Cardiac fibroblast (primary cell): ENCODE results near the gene SAFB.

Source experiments
- DNase-seq, 2 donors: peaks; one replicate each; pipeline versions ENCODE4 v3.0.0 to v3.0.0-alpha.2; 2010; ENCODE audit warnings: low read depth in 2 of 2
- H3K4me3 ChIP-seq, 2 donors: replicated peaks in 1 of 2; 1 replicate in 1 of 2; 2 replicates in 1 of 2; pipeline ENCODE4 v1.5.1; 2011; ENCODE audit warnings: low read depth in 2 of 2, low read length in 2 of 2, mild to moderate bottlenecking in 2 of 2, moderate library complexity in 1 of 2
- TF ChIP-seq, protein P1 (sequence below): IDR thresholded peaks from one replicate; pipeline ENCODE4 v1.5.1; 2011; ENCODE audit warnings: low read depth, mild to moderate bottlenecking, low read length, inconsistent platforms

SAFB gene

DNA sequence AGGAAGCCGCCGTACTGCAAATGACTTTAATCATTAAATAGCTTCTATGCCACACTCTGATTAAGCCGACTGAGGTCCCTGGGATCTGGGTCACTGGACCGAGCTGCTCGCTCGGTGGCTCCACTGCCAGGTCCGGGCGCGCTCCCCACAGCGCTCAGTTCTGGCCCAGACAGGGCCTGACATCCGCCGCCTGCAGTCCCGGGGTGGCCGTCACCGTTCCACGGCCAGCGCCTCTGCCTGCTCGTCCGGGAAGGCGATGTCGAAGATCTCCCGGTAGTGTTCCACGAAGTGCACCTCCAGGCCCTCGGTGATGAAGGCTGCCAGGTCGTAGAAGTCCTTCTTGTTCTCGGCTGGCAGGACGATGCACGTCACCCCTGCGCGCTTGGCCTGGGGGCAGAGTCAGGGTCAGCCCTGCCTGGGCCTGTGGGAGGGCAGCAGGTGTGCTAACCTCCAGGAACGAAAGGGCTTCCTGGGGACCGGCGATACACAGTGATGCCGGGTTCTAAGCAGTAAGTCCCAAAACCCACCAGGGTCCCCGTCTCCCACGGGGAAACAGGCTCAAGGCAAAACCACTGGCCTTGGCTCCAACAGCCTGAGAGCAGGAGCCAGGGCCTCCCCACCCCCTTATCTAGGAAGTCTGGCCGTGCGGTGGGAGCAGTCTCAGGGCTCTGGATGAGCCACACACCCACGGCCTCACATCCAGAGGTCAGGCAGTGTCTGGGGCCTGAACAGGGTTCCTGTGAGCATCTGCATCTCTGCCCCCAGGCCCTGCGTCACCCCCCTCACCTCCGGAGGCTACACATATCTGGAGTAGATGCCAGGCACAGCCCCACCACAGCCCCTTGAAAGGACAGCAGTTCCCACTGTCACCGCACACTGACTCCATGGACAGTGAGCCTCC, 69.2 kb downstream of the SAFB start:
- H3K4me3 ChIP-seq: peak overlapping the region; percentile 93 to 96
- TF ChIP-seq, protein P1, sequence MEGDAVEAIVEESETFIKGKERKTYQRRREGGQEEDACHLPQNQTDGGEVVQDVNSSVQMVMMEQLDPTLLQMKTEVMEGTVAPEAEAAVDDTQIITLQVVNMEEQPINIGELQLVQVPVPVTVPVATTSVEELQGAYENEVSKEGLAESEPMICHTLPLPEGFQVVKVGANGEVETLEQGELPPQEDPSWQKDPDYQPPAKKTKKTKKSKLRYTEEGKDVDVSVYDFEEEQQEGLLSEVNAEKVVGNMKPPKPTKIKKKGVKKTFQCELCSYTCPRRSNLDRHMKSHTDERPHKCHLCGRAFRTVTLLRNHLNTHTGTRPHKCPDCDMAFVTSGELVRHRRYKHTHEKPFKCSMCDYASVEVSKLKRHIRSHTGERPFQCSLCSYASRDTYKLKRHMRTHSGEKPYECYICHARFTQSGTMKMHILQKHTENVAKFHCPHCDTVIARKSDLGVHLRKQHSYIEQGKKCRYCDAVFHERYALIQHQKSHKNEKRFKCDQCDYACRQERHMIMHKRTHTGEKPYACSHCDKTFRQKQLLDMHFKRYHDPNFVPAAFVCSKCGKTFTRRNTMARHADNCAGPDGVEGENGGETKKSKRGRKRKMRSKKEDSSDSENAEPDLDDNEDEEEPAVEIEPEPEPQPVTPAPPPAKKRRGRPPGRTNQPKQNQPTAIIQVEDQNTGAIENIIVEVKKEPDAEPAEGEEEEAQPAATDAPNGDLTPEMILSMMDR: no peak
- DNase-seq: no peak

DNA sequence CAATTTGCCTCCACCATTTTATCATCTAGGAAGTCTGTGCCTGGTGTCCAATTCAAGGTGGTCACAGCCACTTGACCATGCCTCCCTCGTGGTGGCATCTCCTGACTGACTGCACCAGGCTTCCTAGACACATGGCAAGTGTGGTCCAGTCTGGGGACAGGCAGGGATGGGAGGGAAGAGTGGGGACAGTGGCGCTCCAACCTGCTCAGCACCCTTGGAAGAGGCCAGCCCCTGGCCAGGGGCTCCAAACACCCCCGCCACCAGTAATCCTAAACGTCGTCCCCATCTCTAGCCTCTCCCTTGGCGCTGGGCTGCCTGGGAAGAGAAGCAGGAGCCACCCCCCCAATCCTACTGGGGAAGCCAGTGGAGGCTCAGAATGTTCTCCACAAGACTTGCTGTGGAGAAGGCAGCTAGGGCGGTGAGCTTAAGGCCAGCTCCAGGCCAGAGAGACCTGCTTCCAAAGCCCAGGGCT, 69.9 kb downstream of the SAFB start:
- TF ChIP-seq, protein P1: no peak
- H3K4me3 ChIP-seq: no peak overlapping the region
- DNase-seq: no peak

DNA sequence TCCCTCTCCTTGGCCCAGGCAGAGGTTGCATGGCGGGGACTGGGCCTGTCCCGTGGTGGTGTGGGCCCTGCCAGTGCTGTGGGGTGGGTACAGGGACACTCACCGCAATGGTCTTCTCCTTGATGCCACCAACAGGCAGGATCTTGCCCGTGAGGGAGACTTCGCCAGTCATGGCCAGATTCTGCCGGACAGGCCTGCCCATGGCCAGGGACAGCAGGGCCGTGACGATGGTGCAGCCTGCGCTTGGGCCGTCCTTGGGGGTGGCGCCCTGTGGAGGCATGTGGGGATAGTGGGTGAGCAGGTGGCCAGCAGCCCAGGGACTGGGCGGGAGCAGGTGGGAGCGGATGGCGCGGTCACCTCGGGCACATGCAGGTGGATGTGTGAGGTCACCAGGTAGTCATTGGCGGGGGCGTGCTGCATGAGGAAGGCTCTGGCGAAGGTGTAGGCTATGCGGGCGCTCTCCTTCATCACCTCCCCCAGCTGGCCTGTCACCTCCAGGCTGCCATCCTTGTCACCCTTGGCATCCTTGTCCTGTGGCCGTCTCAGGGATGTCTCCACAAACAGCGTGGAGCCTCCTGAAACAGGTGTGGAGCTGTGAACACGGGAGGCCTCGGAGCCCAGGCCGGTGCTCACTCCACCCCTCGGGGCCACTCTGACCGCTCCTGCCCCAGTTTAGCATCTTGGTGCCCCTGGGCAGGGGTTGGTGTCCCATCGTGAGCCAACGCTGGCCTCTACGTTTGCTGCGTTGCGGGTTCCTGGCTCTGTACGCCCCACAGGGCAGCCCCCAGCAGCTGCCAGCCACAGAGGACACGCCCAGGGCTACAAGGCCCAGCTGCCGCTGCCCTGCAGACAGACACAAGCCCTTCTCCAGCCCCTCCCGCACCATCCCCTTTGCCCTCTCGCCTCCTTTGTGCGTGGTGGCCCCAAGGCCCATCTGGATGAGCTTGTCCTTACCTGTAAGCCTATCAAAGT, 70.6 kb downstream of the SAFB start:
- TF ChIP-seq, protein P1: no peak
- no peak overlapping the region for H3K4me3 ChIP-seq
- no peak for DNase-seq

DNA sequence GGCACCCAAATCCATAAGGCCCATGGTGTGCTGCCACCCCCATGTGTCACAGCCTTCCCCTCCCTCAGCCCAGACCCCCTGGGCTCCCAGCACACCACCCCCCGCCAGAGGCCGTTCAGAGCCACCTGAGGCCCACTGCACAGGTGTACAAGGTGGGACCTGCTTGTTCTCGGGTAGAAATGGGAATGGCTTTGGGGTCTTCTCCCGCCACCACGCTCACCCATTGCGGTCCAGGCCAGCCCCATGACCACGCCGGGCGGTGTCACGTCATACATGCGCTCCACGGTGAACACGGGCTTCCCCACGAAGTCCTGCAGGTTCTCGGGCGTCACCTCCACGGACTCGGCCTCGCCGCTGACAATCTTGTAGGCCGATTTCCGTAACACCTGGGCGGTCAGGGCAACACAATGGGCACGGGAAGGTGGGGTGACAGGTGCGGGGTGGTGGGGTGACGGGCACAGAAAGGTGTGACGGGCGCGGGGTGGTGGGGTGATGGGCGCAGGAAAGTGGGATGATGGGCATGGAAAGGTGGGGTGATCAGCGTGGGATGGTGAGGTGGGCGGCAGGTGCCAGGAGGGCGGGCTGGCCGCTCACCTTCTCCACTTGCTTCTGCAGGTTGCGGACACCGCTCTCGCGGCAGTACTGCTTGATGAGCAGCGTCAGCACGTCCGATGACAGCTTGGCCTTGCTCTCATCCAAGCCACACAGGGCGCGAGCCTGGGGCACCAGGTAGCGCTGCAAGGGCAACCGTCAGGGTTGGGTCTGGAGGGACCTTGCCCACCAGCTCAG, 71.5 kb downstream of the SAFB start:
- DNase-seq: no peak
- TF ChIP-seq, protein P1: no peak
- H3K4me3 ChIP-seq: no peak overlapping the region

DNA sequence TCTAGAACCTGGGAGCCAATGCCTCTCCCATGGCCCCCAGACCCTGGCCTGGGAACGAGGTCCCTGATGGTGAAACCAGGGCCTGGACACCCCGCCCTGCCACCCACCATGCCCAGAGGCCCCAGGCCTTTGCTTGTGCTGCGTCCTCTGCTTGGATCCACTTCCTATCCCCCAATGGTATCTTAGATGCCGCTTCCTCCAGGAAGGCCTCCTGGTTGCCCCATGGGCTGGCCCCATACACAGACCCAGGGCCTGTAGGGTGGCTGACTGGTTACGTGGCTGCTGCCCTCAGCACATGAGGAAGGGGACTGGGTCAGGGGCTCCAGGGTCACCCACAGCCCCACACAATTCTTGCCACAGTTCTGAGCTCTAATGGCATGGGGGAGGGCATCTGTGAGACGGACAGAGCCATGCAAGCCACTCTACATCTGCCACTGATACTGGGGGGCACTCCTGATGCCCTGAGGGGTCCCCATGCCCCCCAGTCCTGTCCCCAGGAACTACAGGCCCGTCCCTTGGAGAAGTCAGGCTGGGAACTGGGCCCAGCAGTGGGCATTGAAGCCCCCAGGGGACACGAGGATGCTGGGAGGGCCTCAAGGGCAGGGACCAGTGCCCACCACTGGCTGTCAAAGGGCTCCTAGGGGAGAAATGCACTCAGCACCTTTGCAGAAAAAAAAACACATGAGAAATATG, 72.2 kb downstream of the SAFB start:
- TF ChIP-seq, protein P1: no peak
- no peak overlapping the region for H3K4me3 ChIP-seq
- no peak for DNase-seq
